Measurements from ENCODE around the gene HS2ST1. TPM values are rescaled to one million over a fixed set of nuclear protein-coding genes. Genes with fewer than 3 reads are reported as not detected.
"Not testable (repeated sequence)": the region's sequence is repeated elsewhere in the genome, so short reads cannot be mapped to it uniquely, and the experiment has no call there.

HS2ST1 gene
- total and polyA plus RNA-seq, 10 of the 15 experiments (the other 5 are each of a cell fraction or from before 2014, with no cell fraction given), result 5.4 to 30.8 (median 18.6) TPM

GRCh38 chr1:86887479-86888162, 26.8 kb upstream of the HS2ST1 start (continued):
- TF ChIP-seq SPI1 (IDR thresholded peaks at IDR 0.05; ENCODE audit: borderline replicate concordance, insufficient read depth, low read depth, low read length), result peak; percentile 51; the same call in 1 of the 2 replicates

DNA sequence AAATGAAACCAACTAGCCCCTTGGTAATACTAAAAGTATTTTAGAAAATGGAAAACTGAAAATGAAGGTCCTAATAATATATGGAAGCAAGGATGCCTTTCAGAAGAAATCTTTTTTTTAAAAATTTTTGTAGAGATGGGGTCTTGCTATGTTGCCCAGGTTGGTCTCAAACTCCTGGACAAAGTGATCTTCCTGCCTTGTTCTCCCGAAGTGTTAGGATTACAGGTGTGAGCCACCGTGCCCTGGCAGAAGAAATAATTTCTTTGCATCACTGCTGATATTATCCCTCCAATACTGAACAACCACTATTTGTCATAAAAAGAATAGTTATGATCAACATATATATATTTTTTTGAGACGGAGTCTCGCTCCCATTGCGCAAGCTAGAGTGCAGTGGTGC, 26.1 kb upstream of the HS2ST1 start:
- Histone ChIP-seq H3K9ac (ENCODE audit: control insufficient read depth, insufficient read depth, low read length) (no peak overlapping the region), H2AFZ (ENCODE audit: control insufficient read depth, low read depth, low read length) (no peak overlapping the region), H3K27ac (ENCODE audit: control insufficient read depth, insufficient read depth) (no peak overlapping the region), H3K4me1 (ENCODE audit: control insufficient read depth, insufficient read depth, low read length) (peaks cover 5% of the 10 kb centered on the region; the same call in 1 of the 2 replicates), H3K4me2 (ENCODE audit: control insufficient read depth, insufficient read depth) (no peak overlapping the region), H3K9me3 (replicated peaks; ENCODE audit: control insufficient read depth, insufficient read depth, low read length) (peaks cover 3% of the 10 kb centered on the region; the same call in 2 of the 3 replicates), H3K27me3 (replicated peaks in 1 of 2; ENCODE audit: control insufficient read depth in 2 of 2, insufficient read depth in 2 of 2, low read length in 1 of 2) (no peaks in the 10 kb centered on the region), H3K4me3 (no peak overlapping the region), H3K36me3 (ENCODE audit: control insufficient read depth in 2 of 2, insufficient read depth in 2 of 2, low read length in 1 of 2) (no peaks in the 10 kb centered on the region), H4K20me1 (ENCODE audit: control insufficient read depth, insufficient read depth) (no peaks in the 10 kb centered on the region), H3K79me2 (ENCODE audit: control insufficient read depth, insufficient read depth, low read length) (peaks cover 1% of the 10 kb centered on the region; the same call in 1 of the 2 replicates)
- POLR2A ChIA-PET, result no interaction called here
- intact Hi-C loops (cut with micrococcal nuclease; ENCODE audit: unreplicated experiment), result no loop called here
- in situ Hi-C loops (cut with MboI), result no loop called here
- WGBS (ENCODE audit: insufficient coverage, insufficient replicate concordance, low lambda C conversion rate, missing lambda C conversion rate), result 99% methylated on average over 5 of the region's 5 CpGs
- FAIRE-seq, result no peak
- DNase-seq (ENCODE audit: low read depth, low spot score), result no peak
- ATAC-seq, result no peak
- no TSS peak for BruUV-seq (replicated peaks)
- CTCF ChIA-PET, result interaction anchor here (1.0 to 1.9 kb wide), 2 partner anchors 9 to 28 kb away, joined by 3 to 7 read pairs; no protein-coding TSS in a partner anchor
- SMC1A ChIA-PET (ENCODE audit: uncharacterized antibody, unreplicated experiment), result interaction anchor here (1.4 kb wide), 2 partner anchors 15 to 195 kb away, joined by 3 to 4 read pairs; no protein-coding TSS in a partner anchor
- RAD21 ChIA-PET (ENCODE audit: unreplicated experiment), result interaction anchor here (4.6 kb wide), 1 partner anchor 25 kb away, joined by 17 read pairs; the partner anchor contains the start of genes HS2ST1 and SELENOF
- TF ChIP-seq NFYB (IDR thresholded peaks at IDR 0.05; ENCODE audit: insufficient read depth, low read depth, low read length) (no peak), CREM (IDR thresholded peaks at IDR 0.05; ENCODE audit: low read depth) (no peak), ZBED1 (IDR thresholded peaks at IDR 0.05; ENCODE audit: borderline replicate concordance) (no peak)

DNA sequence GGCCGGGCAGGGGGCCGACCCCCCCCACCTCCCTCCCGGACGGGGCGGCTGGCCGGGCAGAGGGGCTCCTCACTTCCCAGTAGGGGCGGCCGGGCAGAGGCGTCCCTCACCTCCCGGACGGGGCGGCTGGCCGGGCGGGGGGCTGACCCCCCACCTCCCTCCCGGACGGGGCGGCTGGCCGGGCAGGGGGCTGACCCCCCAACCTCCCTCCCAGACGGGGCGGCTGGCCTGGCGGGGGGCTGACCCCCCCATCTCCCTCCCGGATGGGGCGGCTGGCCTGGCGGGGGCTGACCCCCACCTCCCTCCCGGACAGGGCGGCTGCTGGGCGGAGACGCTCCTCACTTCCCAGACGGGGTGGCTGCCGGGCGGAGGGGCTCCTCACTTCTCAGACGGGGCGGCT, 15.0 kb upstream of the HS2ST1 start:
- intact Hi-C loops (cut with micrococcal nuclease; ENCODE audit: unreplicated experiment); CTCF ChIA-PET; H3K4me3 ChIP-seq; H3K27ac ChIP-seq (ENCODE audit: control insufficient read depth, insufficient read depth); H2AFZ ChIP-seq (ENCODE audit: control insufficient read depth, low read depth, low read length); in situ Hi-C loops (cut with MboI); BruUV-seq (replicated peaks); H3K4me2 ChIP-seq (ENCODE audit: control insufficient read depth, insufficient read depth); H3K27me3 ChIP-seq (replicated peaks in 1 of 2; ENCODE audit: control insufficient read depth in 2 of 2, insufficient read depth in 2 of 2, low read length in 1 of 2); DNase-seq (ENCODE audit: low read depth, low spot score); H3K9me3 ChIP-seq (replicated peaks; ENCODE audit: control insufficient read depth, insufficient read depth, low read length); POLR2A ChIA-PET; H4K20me1 ChIP-seq (ENCODE audit: control insufficient read depth, insufficient read depth); RAD21 ChIA-PET (ENCODE audit: unreplicated experiment); H3K79me2 ChIP-seq (ENCODE audit: control insufficient read depth, insufficient read depth, low read length); H3K9ac ChIP-seq (ENCODE audit: control insufficient read depth, insufficient read depth, low read length); ATAC-seq; H3K4me1 ChIP-seq (ENCODE audit: control insufficient read depth, insufficient read depth, low read length); SMC1A ChIA-PET (ENCODE audit: uncharacterized antibody, unreplicated experiment); FAIRE-seq: not testable (repeated sequence)
- H3K36me3 ChIP-seq (ENCODE audit: control insufficient read depth in 2 of 2, insufficient read depth in 2 of 2, low read length in 1 of 2), result peaks cover 0 to 17% of the 10 kb centered on the region in 2 experiments; a peak in 1 of 4 replicates
- WGBS (ENCODE audit: insufficient coverage, insufficient replicate concordance, low lambda C conversion rate, missing lambda C conversion rate), result no CpG with 5 or more reads among the region's 33 CpGs
